ENCODE measurements around the gene BSG.
"Not testable (repeated sequence)": the region's sequence is repeated elsewhere in the genome, so short reads cannot be mapped to it uniquely, and the experiment has no call there.

GRCh38 chr19:626566-626965 lies 54.2 kb downstream of the BSG start:
- TF ChIP-seq CTCF (IDR thresholded peaks at IDR 0.05 in 8 of 11, conservative IDR thresholded peaks at IDR 0.05 in 3 of 11); POLR2AphosphoS5 (IDR thresholded peaks at IDR 0.05); POLR2A (IDR thresholded peaks at IDR 0.05): not testable (repeated sequence)
